Omental fat pad (tissue), 4 donors: Measurements from ENCODE around the gene KISS1. TPM values are rescaled to one million over a fixed set of nuclear protein-coding genes. Genes with fewer than 3 reads are reported as not detected.
"Not testable (repeated sequence)": the region's sequence is repeated elsewhere in the genome, so short reads cannot be mapped to it uniquely, and the experiment has no call there.

Experiments
- ATAC-seq: fragments of 150-250 bp; one replicate; pipeline ENCODE4 v1.9.1; 2016; ENCODE audit warnings: mild to moderate bottlenecking, moderate library complexity; ENCODE audit not compliant: low FRiP score
- DNase-seq: peaks from one replicate; pipeline ENCODE4 v3.0.0-alpha.2; 2019; ENCODE audit warnings: low spot score
- total RNA-seq, 4 donors: library from RNA; depleted of rRNA; stranded (reverse); fragments of >200 nt; gene quantifications; one replicate each; pipeline ENCODE4 v1.1.0, GENCODE V29; 2016
- TF ChIP-seq, protein P1 (sequence below), 3 donors: fragments of 450-650 bp; IDR thresholded peaks; one replicate each; pipeline ENCODE4 v1.5.1; 2016 to 2017; ENCODE audit warnings: antibody characterized with exemption in 3 of 3, mild to moderate bottlenecking in 3 of 3, moderate library complexity in 2 of 3

KISS1 gene, protein sequence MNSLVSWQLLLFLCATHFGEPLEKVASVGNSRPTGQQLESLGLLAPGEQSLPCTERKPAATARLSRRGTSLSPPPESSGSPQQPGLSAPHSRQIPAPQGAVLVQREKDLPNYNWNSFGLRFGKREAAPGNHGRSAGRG
- total RNA-seq, result not detected

DNA sequence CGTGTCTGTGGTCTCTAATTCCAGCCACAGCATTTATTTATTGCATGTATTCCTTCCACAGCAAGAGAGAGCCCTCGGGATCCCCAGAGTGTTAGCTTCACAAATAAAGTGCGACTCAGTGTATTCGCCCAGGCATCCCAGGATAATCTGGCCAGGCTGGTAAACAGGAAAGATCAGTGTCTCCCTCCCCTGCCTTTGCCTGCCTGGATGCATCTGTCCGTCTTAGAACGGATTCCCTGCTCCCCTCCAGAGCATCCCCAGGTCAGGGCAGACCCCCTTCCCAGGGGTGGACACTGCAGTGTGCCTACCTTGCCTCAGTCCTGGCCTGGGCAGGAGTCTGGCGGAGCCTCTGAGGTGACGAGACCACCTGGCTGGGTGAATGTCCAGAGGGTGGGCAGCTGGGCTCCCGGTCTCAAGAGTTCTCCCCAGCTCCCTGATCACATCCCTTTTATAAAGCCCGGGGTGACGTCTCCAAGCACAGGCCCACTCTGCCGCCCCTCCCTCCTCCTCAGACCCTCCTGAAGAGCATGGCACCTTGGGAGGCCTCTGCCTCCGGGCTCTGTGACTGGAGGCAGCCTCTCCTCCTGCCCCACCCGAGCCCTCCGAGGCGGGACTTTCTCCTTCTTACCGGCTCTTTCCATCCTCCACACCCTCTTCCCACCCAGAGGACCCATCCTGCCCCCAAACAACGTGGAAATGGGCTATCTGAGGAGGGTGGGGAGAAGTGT, at the start of gene KISS1:
KISS1 (minus strand) TSS at position 424 of the 728 bp plus-strand sequence. CDS start 3,615 bp downstream, outside the sequence.
- TF ChIP-seq, protein P1, sequence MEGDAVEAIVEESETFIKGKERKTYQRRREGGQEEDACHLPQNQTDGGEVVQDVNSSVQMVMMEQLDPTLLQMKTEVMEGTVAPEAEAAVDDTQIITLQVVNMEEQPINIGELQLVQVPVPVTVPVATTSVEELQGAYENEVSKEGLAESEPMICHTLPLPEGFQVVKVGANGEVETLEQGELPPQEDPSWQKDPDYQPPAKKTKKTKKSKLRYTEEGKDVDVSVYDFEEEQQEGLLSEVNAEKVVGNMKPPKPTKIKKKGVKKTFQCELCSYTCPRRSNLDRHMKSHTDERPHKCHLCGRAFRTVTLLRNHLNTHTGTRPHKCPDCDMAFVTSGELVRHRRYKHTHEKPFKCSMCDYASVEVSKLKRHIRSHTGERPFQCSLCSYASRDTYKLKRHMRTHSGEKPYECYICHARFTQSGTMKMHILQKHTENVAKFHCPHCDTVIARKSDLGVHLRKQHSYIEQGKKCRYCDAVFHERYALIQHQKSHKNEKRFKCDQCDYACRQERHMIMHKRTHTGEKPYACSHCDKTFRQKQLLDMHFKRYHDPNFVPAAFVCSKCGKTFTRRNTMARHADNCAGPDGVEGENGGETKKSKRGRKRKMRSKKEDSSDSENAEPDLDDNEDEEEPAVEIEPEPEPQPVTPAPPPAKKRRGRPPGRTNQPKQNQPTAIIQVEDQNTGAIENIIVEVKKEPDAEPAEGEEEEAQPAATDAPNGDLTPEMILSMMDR (IDR thresholded peaks at IDR 0.05), result no peak
- ATAC-seq (no peak), DNase-seq (no peak)

DNA sequence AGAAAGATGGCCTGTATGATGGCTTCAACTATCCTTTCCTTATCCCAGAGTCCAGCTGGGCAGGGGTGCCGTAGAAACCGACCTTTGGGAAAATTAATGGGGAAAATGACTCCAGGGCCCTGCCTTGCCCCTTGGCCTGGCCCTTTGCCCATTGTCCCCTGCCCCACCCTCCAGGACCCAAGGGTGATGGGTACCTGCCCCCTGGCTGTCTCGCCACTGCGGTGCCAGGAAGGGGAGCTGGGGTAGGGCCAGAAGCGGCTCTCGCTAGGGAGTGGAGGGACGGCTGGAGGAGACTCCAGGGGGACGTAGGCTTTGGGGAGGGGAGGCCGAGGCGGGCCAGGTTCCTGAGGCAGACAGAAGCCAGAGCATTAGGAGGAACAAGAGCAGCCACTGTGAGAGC, 46.6 kb upstream of the KISS1 start:
- DNase-seq (no peak), ATAC-seq (no peak)
- TF ChIP-seq, protein P1 (IDR thresholded peaks at IDR 0.05), result no peak

DNA sequence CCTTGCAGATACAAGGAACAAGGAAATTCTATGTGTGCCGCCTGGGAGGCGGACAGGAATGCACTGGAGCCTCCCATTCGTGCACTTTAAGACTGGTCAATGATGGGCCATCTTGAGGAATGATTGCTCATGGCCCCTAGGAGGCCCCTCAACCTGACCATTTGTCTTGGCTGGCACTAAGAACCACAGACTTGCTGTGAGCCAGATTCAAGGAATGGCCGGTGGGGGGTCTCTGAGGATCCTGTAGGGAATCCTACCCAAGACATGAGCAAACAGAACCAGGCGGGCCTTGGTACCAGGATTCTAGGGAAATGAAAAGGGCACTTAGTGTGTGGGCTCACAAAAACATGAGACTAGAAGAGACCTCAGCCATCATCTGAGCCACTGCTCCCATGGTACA, 45.6 kb upstream of the KISS1 start:
- no peak for DNase-seq
- ATAC-seq, result peak; percentile 20

DNA sequence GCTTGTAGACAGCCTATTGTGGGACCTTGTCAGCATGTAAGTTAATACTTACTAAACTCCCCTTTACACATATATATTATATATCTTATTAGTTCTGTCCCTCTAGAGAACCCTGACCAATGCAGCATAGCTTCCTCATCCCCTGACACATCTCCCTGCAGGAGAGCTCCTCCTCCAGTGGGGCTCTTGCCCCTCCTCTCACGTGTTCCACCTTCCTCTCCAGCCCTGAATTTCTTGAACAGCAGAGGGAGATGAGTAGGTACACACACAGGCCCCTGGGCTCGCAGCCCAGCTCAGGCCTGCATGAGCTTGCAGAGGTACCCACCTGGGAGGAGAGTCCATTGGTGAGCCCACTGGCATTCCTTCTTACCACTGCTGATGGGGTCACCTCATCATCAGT, 44.8 kb upstream of the KISS1 start:
- no peak for DNase-seq
- ATAC-seq, result peak; percentile 22
- TF ChIP-seq, protein P1 (IDR thresholded peaks at IDR 0.05), result no peak

More for the DNA sequence above, 45.6 kb upstream of the KISS1 start:
- TF ChIP-seq, protein P1 (IDR thresholded peaks at IDR 0.05), result no peak

DNA sequence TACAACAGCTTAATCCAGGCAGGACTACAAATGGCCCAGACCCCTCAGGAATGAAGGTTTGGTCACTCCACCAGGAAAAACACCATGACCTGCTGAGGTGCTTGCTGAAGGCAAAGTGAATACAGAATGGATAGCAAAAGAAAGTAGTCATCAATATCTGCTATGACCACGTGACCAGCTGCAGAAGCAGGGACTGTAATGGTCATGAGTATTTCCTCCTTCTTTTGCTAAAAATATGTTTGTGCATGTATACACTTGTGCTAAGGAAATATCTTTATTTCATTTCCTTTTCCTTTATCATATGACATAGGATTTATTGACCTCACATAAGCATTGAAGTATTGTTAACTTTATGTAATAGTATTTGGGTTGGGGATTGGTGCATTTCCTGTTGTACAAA, 43.9 kb upstream of the KISS1 start:
- ATAC-seq (no peak), DNase-seq (no peak)
- TF ChIP-seq, protein P1 (IDR thresholded peaks at IDR 0.05), result no peak

DNA sequence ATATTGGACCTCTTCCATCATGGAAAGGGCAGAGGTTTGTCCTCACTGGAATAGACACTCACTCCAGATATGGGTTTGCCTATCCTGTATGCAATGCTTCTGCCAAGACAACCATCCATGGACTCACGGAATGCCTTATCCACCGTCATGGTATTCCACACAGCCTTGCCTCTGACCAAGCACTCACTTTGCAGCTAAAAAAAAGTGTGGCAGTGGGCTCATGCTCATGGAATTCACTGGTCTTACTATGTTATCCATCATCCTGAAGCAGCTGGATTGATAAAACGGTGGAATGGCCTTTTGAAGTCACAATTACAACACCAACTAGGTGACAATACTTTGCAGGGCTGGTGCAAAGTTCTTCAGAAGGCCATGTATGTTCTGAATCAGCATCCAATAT, 43.1 kb upstream of the KISS1 start:
- ATAC-seq, DNase-seq: not testable (repeated sequence)

DNA sequence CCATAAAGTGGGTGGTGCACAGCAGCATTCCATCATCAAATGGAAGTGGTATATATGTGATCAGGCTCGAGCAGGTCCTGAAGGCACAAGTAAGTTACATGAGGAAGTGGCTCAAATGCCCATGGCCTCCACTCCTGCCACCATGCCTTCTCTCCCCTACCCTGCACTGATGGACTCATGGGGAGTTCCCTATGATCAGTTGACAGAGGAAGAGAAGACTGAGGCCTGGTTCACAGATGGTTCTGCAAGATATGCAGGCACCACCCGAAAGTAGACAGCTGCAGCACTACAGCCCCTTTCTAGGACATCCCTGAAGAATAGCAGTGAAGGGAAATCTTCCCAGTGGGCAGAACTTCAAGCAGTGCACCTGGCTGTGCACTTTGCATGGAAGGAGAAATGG, 42.2 kb upstream of the KISS1 start:
- not testable (repeated sequence) for ATAC-seq, DNase-seq

DNA sequence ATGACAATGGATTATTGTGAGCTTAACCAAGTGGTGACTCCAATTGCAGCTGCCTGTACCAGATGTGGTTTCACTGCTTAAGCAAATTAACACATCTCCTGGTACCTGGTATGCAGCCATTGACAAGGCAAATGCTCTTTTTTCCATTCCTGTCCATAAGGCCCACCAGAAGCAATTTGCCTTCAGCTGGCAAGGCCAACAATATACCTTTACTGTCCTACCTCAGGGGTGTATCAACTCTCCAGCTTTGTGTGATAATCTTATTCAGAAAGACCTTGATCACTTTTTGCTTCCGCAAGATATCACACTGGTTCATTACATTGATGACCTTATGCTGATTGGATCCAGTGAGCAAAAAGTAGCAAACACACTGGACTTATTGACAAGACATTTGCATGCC, 41.2 kb upstream of the KISS1 start:
- not testable (repeated sequence) for ATAC-seq, DNase-seq
